Activated CD8-positive, alpha-beta memory T cell treated with anti-CD3 and anti-CD28 coated beads, Interleukin-2, amount 50 U/mL, for 24 hours (primary cell): ENCODE results near the gene PREX1.

Experiments used
- DNase-seq: peaks from one replicate; pipeline ENCODE4 v3.0.0-alpha.2; 2020; ENCODE audit errors: extremely low read depth

The PREX1 gene

GRCh38 chr20:48624315-48625020 lies 203.3 kb downstream of the PREX1 start:
- no peak for DNase-seq

GRCh38 chr20:48623906-48624265 lies 203.9 kb downstream of the PREX1 start:
- DNase-seq: no peak

- DNase-seq: no peak
Observed at GRCh38 chr20:48623176-48623905, 204.5 kb downstream of the PREX1 start.

- no peak for DNase-seq
Observed at GRCh38 chr20:48622421-48622820, 205.4 kb downstream of the PREX1 start.

GRCh38 chr20:48621376-48622078 lies 206.3 kb downstream of the PREX1 start:
- DNase-seq: no peak

- peak; percentile 32 for DNase-seq
Observed at GRCh38 chr20:48620507-48621375, 207.1 kb downstream of the PREX1 start.

- DNase-seq: no peak
Observed at GRCh38 chr20:48620154-48620506, 207.7 kb downstream of the PREX1 start.

- DNase-seq: no peak
Observed at GRCh38 chr20:48619126-48620101, 208.4 kb downstream of the PREX1 start.

- DNase-seq: no peak
Observed at GRCh38 chr20:48618631-48619030, 209.2 kb downstream of the PREX1 start.

- no peak for DNase-seq
Observed at GRCh38 chr20:48618052-48618451, 209.7 kb downstream of the PREX1 start.

GRCh38 chr20:48617481-48617880 lies 210.3 kb downstream of the PREX1 start:
- DNase-seq: no peak

GRCh38 chr20:48616481-48616880 lies 211.3 kb downstream of the PREX1 start:
- DNase-seq: no peak

- no peak for DNase-seq
Observed at GRCh38 chr20:48615871-48616270, 211.9 kb downstream of the PREX1 start.

GRCh38 chr20:48614593-48615274 lies 213.1 kb downstream of the PREX1 start:
- DNase-seq: no peak

- no peak for DNase-seq
Observed at GRCh38 chr20:48613926-48614325, 213.9 kb downstream of the PREX1 start.

GRCh38 chr20:48612335-48612734 lies 215.5 kb downstream of the PREX1 start:
- DNase-seq: no peak

GRCh38 chr20:48610996-48611395 lies 216.8 kb downstream of the PREX1 start:
- no peak for DNase-seq

- no peak for DNase-seq
Observed at GRCh38 chr20:48609491-48609978, 218.3 kb downstream of the PREX1 start.

GRCh38 chr20:48608756-48609155 lies 219.0 kb downstream of the PREX1 start:
- no peak for DNase-seq

- DNase-seq: no peak
Observed at GRCh38 chr20:48607544-48607865, 220.3 kb downstream of the PREX1 start.
